HG03175 (cell line): Measurements from ENCODE around the gene CCDC33.
A peak's percentile ranks its signal among the peaks of the same experiment; 100 is the strongest.

Experiments
- ATAC-seq: cut with Tn5 transposase; IDR thresholded peaks from one replicate; pipeline ENCODE4 v1.9.1; 2021; ENCODE audit warnings: mild to moderate bottlenecking, moderate library complexity; ENCODE audit not compliant: unreplicated experiment

Gene CCDC33

DNA sequence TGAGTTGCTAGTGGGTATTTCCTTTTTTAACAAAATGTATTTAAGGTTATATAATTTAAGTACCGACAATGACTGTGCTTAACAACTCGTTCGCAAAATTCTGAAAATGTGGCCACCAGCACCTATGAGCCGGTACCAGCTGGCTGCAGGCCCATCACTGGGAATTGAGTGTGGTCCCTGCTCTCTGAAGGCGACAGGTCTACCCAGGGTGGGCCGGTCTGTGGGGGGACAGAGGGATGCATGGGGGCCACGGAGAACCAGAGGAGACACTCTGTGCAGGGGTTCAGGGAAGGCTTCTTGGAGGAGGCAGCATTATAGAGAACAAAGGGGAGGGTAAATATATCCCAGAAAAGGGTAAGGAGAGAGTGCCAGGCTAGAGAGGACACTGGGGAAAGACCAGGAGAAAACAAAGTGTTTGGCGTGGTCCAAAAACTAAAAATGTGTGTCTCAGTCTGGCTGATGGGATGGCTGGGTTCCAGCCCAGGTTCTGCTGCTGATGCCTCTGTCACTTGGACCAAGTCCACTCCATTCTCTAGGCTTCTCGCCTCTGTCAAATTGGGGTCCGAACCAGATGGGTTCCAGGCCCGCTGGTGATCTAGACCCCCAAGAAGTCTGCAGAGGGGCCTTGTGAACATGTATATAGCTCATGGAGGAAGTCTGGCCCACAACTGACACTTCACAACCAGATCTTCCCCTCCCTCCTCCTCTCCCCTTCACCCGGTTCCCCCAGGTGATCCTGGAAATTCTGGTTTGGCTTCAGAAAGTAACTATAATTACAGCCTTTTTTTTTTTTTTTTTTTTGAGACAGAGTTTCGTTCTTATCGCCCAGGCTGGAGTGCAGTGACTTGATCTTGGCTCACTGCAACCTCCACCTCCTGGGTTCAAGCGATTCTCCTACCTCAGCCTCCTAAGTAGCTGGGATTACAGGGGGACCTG is 142.0 kb downstream of the CCDC33 start:
- ATAC-seq: no peak

DNA sequence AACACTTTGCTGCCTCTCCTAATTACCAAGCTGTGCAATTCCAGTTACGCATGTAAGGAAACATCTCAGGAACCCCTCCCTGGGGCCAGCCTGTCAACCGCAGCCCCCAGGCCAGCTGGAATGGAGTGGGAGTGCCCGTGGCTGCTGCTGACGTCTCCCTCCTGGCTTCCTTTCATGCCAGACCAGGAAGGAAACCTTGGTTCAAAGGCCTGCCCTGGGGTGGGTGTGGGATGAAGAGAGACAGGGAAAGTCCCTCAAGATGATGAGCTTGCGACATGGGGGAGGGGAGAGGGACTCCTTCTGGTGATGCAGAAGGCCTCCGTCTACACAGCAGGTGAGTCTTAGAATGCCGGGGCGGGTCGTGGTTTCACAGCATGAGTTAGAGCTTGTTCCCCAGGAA is 142.7 kb downstream of the CCDC33 start:
- no peak for ATAC-seq

DNA sequence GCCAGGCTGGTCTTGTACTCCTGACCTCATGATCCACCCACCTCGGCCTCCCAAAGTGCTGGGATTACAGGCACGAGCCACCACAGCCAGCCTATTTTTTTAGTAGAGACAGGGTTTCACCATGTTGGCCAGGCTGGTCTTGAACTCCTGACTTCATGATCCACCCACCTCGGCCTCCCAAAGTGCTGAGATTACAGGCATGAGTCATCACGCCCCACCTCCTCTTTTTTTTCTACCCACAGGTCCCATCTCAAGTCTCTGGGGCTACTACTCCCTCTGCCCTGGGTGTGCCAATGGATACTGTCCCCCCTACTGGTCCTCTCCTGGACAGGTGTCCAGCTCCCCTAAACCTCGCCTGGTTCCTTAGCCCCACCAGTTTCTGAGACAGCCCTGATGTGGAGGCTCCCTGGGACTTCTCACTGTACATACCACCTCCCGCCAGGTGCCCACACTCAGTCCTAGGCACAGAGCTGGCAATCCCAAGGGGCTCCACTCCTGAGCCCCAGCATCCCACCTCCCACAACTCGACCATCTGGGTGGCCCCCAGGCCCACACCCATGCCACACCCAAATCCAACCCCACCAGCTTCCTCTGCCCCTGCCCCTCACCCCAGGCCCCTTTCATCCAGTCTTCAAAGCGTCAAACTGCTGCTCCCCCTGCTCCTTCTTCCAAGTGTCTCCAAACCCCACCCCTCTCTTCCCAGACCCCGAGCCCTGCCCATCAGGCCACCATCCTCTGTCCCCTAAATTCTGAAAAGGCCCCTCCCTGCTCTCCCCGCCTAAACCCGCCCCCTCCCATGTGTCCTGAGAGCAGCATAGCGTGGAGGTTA is 144.4 kb downstream of the CCDC33 start:
- ATAC-seq: no peak

DNA sequence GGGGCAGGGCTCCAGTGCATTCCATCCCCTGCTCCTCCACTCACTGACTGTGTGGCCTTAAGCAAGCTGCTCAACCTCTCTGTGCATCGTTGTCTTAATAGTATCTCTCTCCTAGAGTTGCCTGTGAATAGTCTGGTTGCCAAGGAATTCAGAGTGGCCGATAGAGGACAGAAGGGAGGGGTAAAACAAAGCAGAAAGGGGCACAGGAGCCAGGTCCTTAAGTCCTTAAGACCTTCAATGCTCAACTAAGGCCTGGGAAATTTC is 145.0 kb downstream of the CCDC33 start:
- ATAC-seq: no peak

DNA sequence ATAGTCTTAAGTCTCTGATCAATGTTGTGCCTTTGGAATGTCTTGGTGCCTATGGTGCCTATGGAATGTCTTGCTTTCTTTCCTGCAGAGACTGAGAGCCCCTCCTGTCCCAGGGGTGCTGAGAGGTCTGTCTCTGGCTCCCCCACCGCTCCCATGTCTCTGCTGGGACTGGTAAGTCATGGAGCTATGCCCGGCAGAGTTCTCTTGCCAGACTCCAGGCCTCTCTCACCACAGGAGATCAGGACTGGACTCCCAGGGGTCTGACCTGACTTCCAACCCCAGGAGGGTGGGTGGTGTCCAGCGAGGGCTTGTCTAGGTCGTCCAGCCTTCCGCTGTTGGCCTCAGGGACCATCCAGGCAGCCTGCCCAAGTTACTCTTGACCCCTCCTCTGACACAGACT is 145.4 kb downstream of the CCDC33 start:
- no peak for ATAC-seq

DNA sequence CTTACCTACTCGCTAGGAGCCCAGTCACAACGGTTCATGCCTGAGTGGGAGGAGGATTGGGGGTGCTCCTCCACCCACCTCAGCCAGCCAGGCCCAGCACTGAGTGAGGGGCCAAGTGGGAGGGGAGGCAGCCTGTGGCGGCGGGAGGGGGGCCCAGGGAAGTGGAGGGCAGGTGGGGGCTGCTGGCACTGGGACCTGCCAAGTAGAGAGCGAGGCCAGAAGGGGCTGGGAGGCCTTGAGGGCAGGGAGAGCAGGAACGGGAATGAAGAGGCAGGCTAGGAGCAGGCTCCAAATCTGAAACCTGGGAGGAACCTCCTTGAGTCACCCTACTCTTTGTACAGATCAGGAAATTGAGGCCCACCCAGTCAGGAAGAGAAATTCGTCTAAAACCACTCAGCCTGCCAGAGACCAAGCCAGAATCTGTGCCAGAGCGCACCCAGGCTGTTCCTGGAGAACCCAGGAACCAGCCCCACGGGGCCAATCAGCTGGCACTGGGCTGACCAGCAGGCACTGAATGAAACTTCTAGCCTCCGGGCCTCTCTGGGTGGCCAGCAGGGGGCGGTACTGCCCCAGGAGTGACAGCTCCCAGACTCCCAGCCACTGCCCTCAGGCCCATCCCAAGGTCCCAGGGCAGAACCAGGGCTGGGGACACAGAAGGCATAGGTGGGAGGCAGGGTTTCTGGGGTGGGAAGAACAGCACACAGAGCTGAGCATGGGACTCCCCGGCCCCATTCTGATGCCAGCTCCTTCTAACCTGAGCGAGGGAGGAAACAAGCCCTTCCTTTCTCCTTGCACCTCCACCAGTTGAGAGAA is 146.1 kb downstream of the CCDC33 start:
- ATAC-seq: no peak

DNA sequence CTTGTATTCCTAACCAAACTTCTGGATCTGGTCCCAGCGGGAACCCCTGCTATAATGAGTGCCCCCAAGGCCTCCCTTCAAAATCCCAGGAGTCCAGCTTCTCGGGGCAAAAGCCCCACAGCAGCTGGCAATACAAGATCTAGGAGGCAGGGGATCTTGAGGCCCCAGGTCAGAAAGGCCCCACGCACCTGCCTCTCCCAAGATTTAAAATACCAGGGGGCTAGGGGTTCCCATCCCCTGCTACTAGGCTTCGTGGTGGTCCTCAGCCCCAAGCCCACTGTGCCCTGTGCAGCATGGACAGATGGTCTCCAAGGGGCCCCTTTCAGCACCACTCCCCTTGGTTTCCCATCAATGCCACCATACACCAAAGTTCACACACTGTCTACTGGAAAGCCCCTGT is 147.2 kb downstream of the CCDC33 start:
- peak; percentile 3 for ATAC-seq

DNA sequence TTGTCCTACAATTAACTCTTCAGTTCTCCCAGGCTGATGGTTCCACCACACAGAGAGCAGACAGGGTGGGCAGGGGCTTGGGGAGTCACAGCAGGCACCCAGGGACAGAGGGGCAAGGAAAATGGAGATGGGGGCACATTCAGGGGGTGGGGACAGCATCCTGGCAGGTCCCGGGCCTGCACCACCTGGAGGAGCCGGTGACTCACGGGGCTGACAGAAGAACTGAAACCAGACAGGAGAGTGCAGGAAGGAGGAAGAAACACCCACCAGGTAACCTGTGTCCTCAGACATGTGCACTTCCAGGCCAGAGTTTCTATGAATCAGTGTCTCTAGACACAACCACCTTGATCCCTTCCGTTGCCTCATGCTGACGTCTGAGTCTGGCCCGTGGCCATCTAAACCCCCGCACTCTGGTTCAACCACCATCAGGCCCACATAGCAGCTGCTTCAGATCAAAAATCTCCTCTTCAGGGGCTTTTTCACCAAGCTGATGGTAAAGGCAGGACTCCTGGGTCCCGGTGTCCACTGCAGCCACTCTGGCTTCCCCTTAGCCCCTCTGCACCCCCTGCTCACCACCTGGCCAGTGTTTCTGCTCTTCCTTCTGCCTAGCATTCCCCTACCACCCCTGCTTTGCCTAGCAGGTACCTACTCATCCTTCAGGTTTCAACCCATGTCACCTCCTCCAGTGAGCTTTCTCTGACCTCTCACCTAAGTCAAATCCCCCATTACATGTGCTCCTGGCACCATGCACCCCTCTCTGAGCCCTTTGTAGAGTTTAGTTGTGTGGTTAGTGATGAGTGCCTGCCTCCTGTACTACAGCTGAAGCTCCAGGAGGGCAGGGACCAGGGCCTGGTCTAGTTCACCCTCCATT is 147.8 kb downstream of the CCDC33 start:
- ATAC-seq: peak; percentile 56

DNA sequence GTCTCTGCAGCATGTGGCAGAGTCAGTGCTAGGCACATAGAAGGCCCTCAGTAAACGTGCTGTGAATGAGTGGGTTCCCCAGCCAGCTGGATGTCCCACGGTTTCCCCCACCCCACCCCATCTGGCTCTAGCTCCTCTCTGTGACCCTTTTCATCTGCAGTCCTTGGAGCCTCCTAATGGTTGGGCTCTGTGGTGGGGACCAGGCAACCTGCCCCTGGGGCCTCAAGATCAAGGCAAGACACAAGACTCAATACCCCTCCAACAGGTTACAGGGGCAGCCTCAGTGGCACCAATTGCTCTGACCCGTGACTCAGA is 148.4 kb downstream of the CCDC33 start:
- no peak for ATAC-seq

DNA sequence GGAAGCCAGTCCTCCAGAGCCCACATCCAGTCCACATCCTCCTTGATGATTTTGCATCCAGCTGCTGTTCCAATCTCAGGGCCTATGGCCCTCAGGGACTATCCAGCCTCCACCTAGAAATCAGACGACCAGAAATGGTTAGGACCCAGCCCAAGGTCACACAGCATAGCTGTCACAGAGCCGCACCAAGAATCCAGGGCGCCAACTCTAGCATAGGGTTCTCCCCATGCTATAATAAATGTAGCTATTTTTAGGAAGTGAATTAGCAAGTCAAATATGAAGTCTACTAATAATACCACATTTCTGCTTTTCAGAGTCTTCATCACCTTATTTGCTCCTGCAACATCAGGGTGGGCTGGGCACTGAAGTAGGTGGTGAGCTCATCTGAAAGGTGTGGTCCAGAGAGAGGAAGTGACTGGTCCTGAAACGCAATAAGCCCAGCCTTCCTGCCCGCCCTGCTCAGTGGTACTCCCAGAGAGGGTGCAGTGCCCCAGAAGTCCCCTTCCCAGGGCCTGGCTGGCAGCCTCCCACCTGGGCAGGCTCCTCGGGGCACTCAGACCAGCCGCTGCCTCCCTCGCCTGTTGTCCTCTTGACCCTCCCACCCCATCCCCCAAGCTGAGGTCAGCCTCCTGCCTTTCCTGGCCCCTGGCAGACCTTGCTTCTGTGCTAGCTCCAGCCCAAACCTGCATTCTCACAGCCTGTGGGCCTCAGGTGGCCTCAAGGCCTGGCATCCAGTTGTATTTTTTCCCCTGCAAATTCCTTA is 148.9 kb downstream of the CCDC33 start:
- peak; percentile 63 for ATAC-seq

DNA sequence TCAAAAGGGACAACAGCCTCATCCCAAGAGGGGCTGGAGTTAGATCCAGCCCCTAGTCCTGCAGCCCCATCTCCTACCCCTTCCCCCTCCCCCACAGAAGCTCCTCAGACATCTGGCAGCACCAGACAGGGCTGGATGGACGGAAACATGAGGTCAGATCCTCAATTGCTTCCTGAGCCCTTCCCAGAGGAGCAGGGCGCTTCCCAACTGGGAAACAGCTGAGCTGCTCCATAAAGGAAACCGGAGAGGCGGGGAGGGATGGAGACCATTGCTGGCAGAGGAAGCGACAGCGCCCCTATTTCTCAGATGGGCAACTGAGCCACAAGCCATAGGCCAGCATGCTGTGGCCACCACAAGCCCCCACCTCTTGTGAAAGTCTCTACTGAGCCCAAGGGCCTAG is 149.6 kb downstream of the CCDC33 start:
- ATAC-seq: no peak
